WERI-Rb-1 (cell line): Measurements from ENCODE around the gene GRIN2D.

Experiments used
- DNase-seq: peaks from one replicate; pipeline ENCODE4 v3.0.0-alpha.2; 2020
- H3K27ac ChIP-seq: fragments of 250-450 bp; sonication (Bioruptor Pico); 2 replicates; pipeline ENCODE4 v1.5.1; 2020; ENCODE audit warnings: mild to moderate bottlenecking, moderate library complexity
- H3K27me3 ChIP-seq: fragments of 250-450 bp; sonication (Bioruptor Pico); 2 replicates; pipeline ENCODE4 v1.5.1; 2021; ENCODE audit warnings: mild to moderate bottlenecking, low read depth, moderate library complexity; ENCODE audit not compliant: insufficient read depth, severe bottlenecking
- H3K36me3 ChIP-seq: fragments of 250-450 bp; sonication (Bioruptor Pico); 2 replicates; pipeline ENCODE4 v1.5.1; 2020; ENCODE audit warnings: mild to moderate bottlenecking, moderate library complexity
- H3K4me3 ChIP-seq: 2 replicates; pipeline ENCODE4 v1.5.1; 2011; ENCODE audit warnings: low read depth, mild to moderate bottlenecking, control low read depth, low read length
- H3K9me3 ChIP-seq: fragments of 250-450 bp; sonication (Bioruptor Pico); 2 replicates; pipeline ENCODE4 v1.5.1; 2021; ENCODE audit warnings: mild to moderate bottlenecking, moderate library complexity; ENCODE audit not compliant: severe bottlenecking
- CTCF ChIP-seq: IDR thresholded peaks from 2 replicates; pipeline ENCODE4 v1.5.1; 2011; ENCODE audit warnings: low read depth, mild to moderate bottlenecking, control low read depth, inconsistent platforms, low read length

GRIN2D gene

GRCh38 chr19:48401287-48401686 is 7.8 kb downstream of the GRIN2D start:
- DNase-seq = no peak
- Histone ChIP-seq H3K36me3 (peaks cover 3% of the 10 kb centered on the region; the same call in 1 of the 2 replicates), H3K27me3 (no peaks in the 10 kb centered on the region), H3K9me3 (no peaks in the 10 kb centered on the region), H3K4me3 (no peak overlapping the region), H3K27ac (no peak overlapping the region)
- TF ChIP-seq CTCF = no peak

GRCh38 chr19:48403606-48404005 is 10.1 kb downstream of the GRIN2D start:
- no peak overlapping the region for H3K4me3 ChIP-seq
- TF ChIP-seq CTCF = no peak
- H3K27ac ChIP-seq = 0 out of 2 replicates have a peak overlapping the region, but pooled peaks have one; percentile 9
- H3K36me3 ChIP-seq = peaks cover 3% of the 10 kb centered on the region; the same call in 1 of the 2 replicates
- H3K9me3 ChIP-seq = no peaks in the 10 kb centered on the region
- DNase-seq = peak; percentile 74
- no peaks in the 10 kb centered on the region for H3K27me3 ChIP-seq

- Histone ChIP-seq H3K9me3 (no peaks in the 10 kb centered on the region), H3K27ac (peak overlapping the region; percentile 55; the same call in 1 of the 2 replicates), H3K27me3 (no peaks in the 10 kb centered on the region), H3K4me3 (no peak overlapping the region), H3K36me3 (peaks cover 3% of the 10 kb centered on the region; the same call in 1 of the 2 replicates)
- no peak for DNase-seq
- no peak for TF ChIP-seq CTCF
These were observed 11.7 kb downstream of the GRIN2D start for GRCh38 chr19:48405010-48405659.

- H3K36me3 ChIP-seq = no peaks in the 10 kb centered on the region
- no peak overlapping the region for H3K4me3 ChIP-seq
- no peaks in the 10 kb centered on the region for H3K27me3 ChIP-seq
- H3K9me3 ChIP-seq = no peaks in the 10 kb centered on the region
- DNase-seq = no peak
- no peak for TF ChIP-seq CTCF
- H3K27ac ChIP-seq = no peak overlapping the region
These were observed 12.4 kb downstream of the GRIN2D start for GRCh38 chr19:48405850-48406249.

- no peak overlapping the region for H3K27ac ChIP-seq
These were observed 20.6 kb downstream of the GRIN2D start for GRCh38 chr19:48413879-48414587.

More at GRCh38 chr19:48413879-48414587, 20.6 kb downstream of the GRIN2D start:
- Histone ChIP-seq H3K4me3 (no peak overlapping the region), H3K36me3 (peaks cover 3% of the 10 kb centered on the region; the same call in 1 of the 2 replicates), H3K9me3 (no peaks in the 10 kb centered on the region), H3K27me3 (no peaks in the 10 kb centered on the region)
- TF ChIP-seq CTCF = no peak
- no peak for DNase-seq
